ENCODE data around the gene MGLL. TPM values are rescaled to one million over a fixed set of nuclear protein-coding genes. Genes with fewer than 3 reads are reported as not detected.

The MGLL gene
- total RNA-seq, 1 donor from 2014 or later, result 11.3 TPM

DNA sequence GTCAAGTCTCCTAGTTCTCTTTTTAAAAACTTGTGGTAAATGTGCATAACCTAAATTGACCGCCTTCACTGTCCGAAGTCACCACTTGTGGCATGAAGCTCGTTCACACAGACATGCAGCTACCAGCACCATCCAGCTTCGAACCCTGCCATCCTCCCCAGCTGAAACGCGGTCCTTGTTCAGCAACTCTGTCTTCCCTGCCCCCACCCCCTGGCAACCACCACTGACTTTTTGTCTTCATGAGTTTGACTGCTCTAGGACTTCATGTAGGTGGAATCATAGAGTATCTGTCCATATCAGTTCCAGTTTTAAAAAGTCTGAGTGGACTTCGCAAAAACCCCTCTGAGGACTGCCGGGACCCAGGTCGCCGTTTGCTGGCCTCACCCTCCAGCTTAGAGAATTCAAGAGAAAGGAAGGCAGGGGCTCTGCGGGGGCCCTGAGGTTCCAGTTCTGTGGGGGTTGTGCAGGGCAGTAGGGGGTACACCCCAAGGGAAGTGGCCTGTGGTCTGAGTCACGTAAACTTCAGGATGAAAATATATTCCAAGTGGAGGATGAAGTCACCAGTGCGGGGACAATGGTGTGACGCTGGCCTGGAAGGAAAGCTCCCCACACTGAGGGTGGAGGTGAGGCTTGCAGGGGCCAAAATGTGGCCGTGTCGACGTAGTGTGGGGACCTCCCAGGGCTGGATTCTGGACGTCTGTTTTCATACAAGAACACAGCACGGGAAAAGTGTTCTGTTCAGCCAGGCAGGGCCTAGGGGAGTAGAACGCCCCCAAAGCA, 82.0 kb downstream of the MGLL start:
- Mint-ChIP-seq H3K27me3 (ENCODE audit: low read depth) (peaks cover 3% of the 10 kb centered on the region), H3K27ac (ENCODE audit: unreplicated experiment) (peak overlapping the region; percentile 19), H3K36me3 (ENCODE audit: low read depth) (no peaks in the 10 kb centered on the region), H3K9me3 (no peaks in the 10 kb centered on the region), H3K4me1 (peaks cover 34% of the 10 kb centered on the region), H3K4me3 (no peak overlapping the region)
- DNase-seq (ENCODE audit: low read depth, low spot score), result no peak
- TF ChIP-seq, protein P1, sequence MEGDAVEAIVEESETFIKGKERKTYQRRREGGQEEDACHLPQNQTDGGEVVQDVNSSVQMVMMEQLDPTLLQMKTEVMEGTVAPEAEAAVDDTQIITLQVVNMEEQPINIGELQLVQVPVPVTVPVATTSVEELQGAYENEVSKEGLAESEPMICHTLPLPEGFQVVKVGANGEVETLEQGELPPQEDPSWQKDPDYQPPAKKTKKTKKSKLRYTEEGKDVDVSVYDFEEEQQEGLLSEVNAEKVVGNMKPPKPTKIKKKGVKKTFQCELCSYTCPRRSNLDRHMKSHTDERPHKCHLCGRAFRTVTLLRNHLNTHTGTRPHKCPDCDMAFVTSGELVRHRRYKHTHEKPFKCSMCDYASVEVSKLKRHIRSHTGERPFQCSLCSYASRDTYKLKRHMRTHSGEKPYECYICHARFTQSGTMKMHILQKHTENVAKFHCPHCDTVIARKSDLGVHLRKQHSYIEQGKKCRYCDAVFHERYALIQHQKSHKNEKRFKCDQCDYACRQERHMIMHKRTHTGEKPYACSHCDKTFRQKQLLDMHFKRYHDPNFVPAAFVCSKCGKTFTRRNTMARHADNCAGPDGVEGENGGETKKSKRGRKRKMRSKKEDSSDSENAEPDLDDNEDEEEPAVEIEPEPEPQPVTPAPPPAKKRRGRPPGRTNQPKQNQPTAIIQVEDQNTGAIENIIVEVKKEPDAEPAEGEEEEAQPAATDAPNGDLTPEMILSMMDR (conservative IDR thresholded peaks at IDR 0.05), result no peak

DNA sequence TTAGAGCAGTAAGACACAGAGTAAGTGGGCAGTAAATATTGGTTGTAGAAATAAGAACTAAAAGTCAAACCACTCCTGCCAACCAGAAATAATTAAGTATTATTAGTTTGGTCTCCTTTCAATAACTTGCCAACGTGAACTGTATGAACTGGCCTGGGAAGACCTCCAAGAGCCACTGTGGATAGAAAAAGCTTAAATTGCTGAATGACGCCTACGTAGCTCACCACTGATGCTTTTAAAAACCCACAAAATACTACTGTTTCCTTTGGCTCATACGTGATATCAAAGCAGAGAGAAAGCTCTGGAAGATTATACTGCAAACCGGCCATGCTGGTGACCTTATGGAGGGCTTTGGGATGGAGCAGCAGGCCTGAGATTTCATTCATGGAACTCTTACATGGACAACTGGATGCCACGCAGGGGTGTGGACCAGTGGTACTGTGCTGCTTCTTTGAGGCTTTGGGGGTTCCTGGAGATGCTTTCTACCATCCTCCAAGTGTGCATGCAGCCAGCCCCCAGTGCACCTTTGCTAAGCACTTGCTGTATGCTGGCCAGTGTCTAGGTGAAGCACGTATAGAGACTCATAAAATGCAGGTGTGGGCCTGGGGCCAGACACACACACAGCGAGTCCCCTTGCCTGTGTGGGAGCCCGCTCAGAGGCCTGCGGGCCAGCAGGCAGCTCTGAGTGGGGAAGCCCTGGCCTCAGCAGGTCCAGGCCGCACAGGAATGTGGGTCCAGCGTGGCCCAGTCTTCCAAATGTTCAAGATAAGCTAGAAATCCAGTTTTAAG, 82.8 kb downstream of the MGLL start:
- no peak for DNase-seq (ENCODE audit: low read depth, low spot score)
- Mint-ChIP-seq H3K9me3 (no peaks in the 10 kb centered on the region), H3K36me3 (ENCODE audit: low read depth) (no peaks in the 10 kb centered on the region), H3K27me3 (ENCODE audit: low read depth) (peaks cover 7% of the 10 kb centered on the region), H3K4me3 (no peak overlapping the region), H3K4me1 (peaks cover 34% of the 10 kb centered on the region), H3K27ac (ENCODE audit: unreplicated experiment) (no peak overlapping the region)
- TF ChIP-seq, protein P1 (conservative IDR thresholded peaks at IDR 0.05), result no peak

DNA sequence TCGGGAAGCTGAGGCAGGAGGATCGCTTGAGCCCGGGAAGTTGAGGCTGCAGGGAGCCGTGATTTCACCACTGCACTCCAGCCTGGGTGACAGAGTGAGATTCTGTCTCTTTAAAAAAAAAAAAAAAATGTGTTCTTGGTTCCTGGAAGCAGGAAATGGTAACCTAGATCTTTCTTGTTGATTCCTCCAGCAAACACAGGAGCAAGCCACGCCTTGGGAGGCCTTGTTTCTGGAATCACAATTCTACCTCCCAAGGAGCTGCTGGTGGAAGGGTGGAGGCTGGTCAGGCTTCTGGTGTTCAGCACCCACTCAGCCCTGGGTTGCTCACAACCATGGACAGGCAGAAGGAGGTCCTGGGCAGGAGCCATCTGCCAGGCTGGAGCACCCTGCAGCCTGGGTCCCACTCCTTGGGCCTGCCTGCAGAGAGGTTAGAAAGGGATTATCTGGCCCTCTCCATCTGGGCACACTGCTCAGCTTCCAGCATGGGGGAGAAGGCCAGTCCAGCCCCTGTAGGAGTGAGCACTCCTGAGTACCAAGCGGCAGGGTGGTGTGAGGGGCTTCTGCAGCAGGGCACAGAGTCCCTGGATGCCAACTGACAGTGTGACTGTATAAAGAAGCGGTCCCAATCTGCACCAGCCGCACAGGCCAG, 84.0 kb downstream of the MGLL start:
- Mint-ChIP-seq H3K27me3 (ENCODE audit: low read depth) (peaks cover 8% of the 10 kb centered on the region), H3K4me1 (peaks cover 32% of the 10 kb centered on the region), H3K9me3 (no peaks in the 10 kb centered on the region), H3K4me3 (no peak overlapping the region), H3K36me3 (ENCODE audit: low read depth) (no peaks in the 10 kb centered on the region), H3K27ac (ENCODE audit: unreplicated experiment) (peak overlapping the region; percentile 19)
- TF ChIP-seq, protein P1 (conservative IDR thresholded peaks at IDR 0.05), result no peak
- no peak for DNase-seq (ENCODE audit: low read depth, low spot score)

DNA sequence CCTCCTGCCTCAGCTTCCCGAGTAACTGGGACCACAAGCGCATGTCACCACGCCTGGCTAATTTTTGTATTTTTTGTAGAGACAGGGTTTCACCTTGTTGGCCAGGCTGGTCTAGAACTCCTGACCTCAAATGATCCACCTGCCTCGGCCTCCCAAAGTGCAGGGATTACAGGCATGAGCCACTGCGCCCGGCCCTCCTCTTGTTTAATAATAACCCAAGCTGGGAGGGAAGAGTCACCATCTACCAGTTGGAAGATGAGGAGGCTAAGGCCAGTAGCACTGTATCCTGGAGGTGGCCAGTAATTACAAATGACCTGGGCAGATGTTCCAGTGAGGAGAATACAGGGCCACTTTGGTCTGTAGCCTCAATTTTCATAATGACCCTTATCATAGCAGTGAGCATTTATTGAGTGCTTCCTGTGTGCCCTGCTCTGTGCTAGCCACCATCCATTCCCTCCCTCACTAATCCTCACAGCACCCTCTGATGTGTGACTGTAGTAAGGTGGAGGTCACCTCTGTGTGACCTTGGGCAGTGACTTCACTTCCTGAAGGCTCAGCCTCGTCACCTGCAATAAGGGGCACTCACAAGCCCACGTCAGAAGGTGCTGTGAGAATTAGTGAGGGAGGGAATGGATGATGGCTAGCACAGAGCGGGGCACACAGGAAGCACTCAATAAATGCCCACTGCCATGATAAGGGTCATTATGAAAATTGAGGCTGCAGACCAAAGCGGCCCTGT, 85.3 kb downstream of the MGLL start:
- no peaks in the 10 kb centered on the region for H3K36me3 Mint-ChIP-seq (ENCODE audit: low read depth)
- no peak overlapping the region for H3K27ac Mint-ChIP-seq (ENCODE audit: unreplicated experiment)
- TF ChIP-seq, protein P1 (conservative IDR thresholded peaks at IDR 0.05), result no peak
- H3K4me3 Mint-ChIP-seq, result no peak overlapping the region
- peaks cover 35% of the 10 kb centered on the region for H3K4me1 Mint-ChIP-seq
- peaks cover 8% of the 10 kb centered on the region for H3K27me3 Mint-ChIP-seq (ENCODE audit: low read depth)
- no peak for DNase-seq (ENCODE audit: low read depth, low spot score)
- no peaks in the 10 kb centered on the region for H3K9me3 Mint-ChIP-seq
